ENCODE results near the gene PTOV1.

Gene PTOV1

DNA sequence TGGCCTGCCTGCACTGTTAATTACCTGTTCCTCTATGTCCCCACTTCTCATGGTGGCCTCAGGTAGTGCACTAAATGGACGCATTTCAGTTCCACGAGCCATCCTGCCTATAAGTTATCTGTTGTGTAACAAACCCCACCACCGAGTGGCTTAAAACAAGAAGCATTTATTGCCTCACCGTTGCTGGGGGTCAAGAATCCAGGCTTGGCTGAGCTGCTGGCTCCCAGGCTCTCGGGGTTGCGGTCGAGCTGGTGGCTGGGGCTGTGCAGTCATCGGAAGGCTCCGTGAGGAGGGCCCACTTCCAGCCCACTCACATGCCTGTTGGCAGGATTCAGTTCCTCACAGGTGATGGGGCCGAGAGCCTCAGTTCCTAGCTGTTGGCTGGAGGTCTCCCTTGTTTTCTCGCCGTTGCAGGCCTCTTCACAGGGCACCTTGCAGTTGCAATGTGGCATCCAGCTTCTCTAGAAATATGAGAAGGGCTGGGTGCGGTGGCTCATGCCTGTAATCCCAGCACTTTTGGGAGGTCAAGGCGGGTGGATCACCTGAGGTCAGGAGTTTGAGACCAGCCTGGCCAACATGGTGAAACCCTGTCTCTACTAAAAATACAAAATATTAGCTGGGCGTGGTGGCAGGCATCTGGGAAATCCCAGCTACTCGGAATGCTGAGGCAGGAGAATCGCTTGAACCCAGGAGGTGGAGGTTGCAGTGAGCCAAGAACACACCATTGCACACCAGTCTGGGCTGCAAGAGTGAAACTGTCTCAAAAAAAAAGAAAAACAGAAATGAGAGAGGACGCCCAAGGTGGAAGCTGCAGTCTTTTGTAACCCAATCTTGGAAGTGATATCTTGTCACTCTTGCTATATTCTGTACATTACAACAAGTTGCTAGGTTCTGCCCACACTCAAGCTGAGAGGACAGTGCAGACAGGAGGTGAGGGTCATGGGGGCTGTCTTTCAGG is 6.5 kb upstream of the PTOV1 start:
- WGBS (ENCODE audit: insufficient coverage) = 94% methylated on average over 17 of the region's 18 CpGs
- H3K4me1 ChIP-seq (ENCODE audit: control extremely low read depth in 1 of 4, control insufficient read depth in 4 of 4, insufficient read depth in 4 of 4, low read length in 3 of 4) = peaks cover 3 to 14% (median 11%) of the 10 kb centered on the region in 4 experiments
- peaks cover 0 to 6% (median 0%) of the 10 kb centered on the region in 5 experiments for H3K9me3 ChIP-seq (ENCODE audit: control extremely low read depth in 1 of 5, control insufficient read depth in 4 of 5, insufficient read depth in 2 of 5, low read depth in 1 of 5, low read length in 4 of 5)
- POLR2A ChIA-PET = no interaction called here
- peaks cover 5 to 13% (median 11%) of the 10 kb centered on the region in 4 experiments for H3K36me3 ChIP-seq (ENCODE audit: control insufficient read depth in 4 of 4, insufficient read depth in 4 of 4, low read length in 3 of 4)
- CTCF ChIA-PET = interaction anchor here (1.2 to 1.4 kb wide), 3 partner anchors 25 to 34 kb away, joined by 3 to 4 read pairs (median 3); partner anchors contain the start of gene FUZ
- no peak overlapping the region for H3K4me3 ChIP-seq (ENCODE audit: control insufficient read depth in 1 of 7, extremely low read depth in 1 of 7, insufficient read depth in 4 of 7, low read depth in 2 of 7, low read length in 6 of 7)
- H3K27me3 ChIP-seq (replicated peaks in 2 of 5; ENCODE audit: control insufficient read depth in 4 of 5, insufficient read depth in 5 of 5, low read length in 4 of 5) = no peaks in the 10 kb centered on the region
- DNase-seq = no peak
- no peak overlapping the region for H3K27ac ChIP-seq (ENCODE audit: insufficient read depth in 1 of 2, low read depth in 1 of 2, low read length in 2 of 2, poor library complexity in 1 of 2, severe bottlenecking in 2 of 2)

DNA sequence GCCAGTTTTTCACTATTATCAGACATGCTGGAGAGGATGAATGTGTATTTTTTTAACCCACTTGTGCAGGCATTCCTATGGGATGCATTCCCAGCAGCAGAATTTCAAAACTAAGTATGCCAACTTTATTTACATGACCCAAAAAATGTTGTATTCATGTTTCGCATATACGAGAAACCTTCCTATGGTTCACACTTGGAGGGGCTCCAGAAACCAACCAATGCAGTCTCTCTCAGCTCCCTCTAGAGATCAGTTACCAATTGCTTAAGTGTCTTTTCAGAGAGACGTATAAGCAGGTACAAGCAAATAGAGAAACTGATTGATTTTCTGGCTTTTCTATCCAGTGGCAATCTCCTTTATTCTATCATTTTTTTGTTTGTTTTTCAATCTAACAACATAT is 5.5 kb upstream of the PTOV1 start:
- H3K4me1 ChIP-seq (ENCODE audit: control extremely low read depth in 1 of 4, control insufficient read depth in 4 of 4, insufficient read depth in 4 of 4, low read length in 3 of 4) = peaks cover 3 to 21% (median 16%) of the 10 kb centered on the region in 4 experiments
- H3K27me3 ChIP-seq (replicated peaks in 2 of 5; ENCODE audit: control insufficient read depth in 4 of 5, insufficient read depth in 5 of 5, low read length in 4 of 5) = no peaks in the 10 kb centered on the region
- H3K4me3 ChIP-seq (ENCODE audit: control insufficient read depth in 1 of 7, extremely low read depth in 1 of 7, insufficient read depth in 4 of 7, low read depth in 2 of 7, low read length in 6 of 7) = no peak overlapping the region
- CTCF ChIA-PET = interaction anchor here (1.4 kb wide), 1 partner anchor 35 kb away, joined by 3 read pairs; no protein-coding TSS in a partner anchor
- H3K36me3 ChIP-seq (ENCODE audit: control insufficient read depth in 4 of 4, insufficient read depth in 4 of 4, low read length in 3 of 4) = peaks cover 0 to 7% (median 7%) of the 10 kb centered on the region in 4 experiments
- H3K27ac ChIP-seq (ENCODE audit: insufficient read depth in 1 of 2, low read depth in 1 of 2, low read length in 2 of 2, poor library complexity in 1 of 2, severe bottlenecking in 2 of 2) = no peak overlapping the region
- 86% methylated on average over 3 of the region's 3 CpGs for WGBS (ENCODE audit: insufficient coverage)
- DNase-seq = no peak
- H3K9me3 ChIP-seq (ENCODE audit: control extremely low read depth in 1 of 5, control insufficient read depth in 4 of 5, insufficient read depth in 2 of 5, low read depth in 1 of 5, low read length in 4 of 5) = peaks cover 0 to 6% (median 0%) of the 10 kb centered on the region in 5 experiments
- POLR2A ChIA-PET = no interaction called here

DNA sequence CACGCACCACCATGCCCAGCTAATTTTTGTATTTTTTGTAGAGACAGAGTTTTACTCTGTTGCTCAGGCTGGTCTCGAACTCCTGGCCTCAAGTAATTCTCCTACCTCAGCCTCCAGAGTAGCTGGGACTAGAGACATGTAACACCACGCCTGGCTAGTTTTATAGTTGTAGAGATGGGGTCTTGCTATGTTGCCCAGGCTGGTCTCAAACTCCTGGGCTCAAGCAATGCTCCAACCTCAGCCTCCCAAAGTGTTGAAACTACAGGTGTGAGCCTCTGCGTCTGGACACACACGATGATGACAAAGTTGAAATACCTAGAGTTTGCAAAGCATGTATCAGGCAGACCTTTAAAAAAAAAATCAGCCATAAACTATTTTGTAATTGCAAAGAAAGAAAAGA is 4.6 kb upstream of the PTOV1 start:
- CTCF ChIA-PET = interaction anchor here (1.1 kb wide), 1 partner anchor 19 kb away, joined by 3 read pairs; no protein-coding TSS in a partner anchor
- 84% methylated on average over 2 of the region's 5 CpGs for WGBS (ENCODE audit: insufficient coverage)
- no peaks in the 10 kb centered on the region for H3K27me3 ChIP-seq (replicated peaks in 2 of 5; ENCODE audit: control insufficient read depth in 4 of 5, insufficient read depth in 5 of 5, low read length in 4 of 5)
- no peak overlapping the region for H3K4me3 ChIP-seq (ENCODE audit: control insufficient read depth in 1 of 7, extremely low read depth in 1 of 7, insufficient read depth in 4 of 7, low read depth in 2 of 7, low read length in 6 of 7)
- POLR2A ChIA-PET = no interaction called here
- no peaks in the 10 kb centered on the region for H3K36me3 ChIP-seq (ENCODE audit: control insufficient read depth in 4 of 4, insufficient read depth in 4 of 4, low read length in 3 of 4)
- DNase-seq = no peak
- H3K27ac ChIP-seq (ENCODE audit: insufficient read depth in 1 of 2, low read depth in 1 of 2, low read length in 2 of 2, poor library complexity in 1 of 2, severe bottlenecking in 2 of 2) = no peak overlapping the region
- peaks cover 0 to 6% (median 0%) of the 10 kb centered on the region in 5 experiments for H3K9me3 ChIP-seq (ENCODE audit: control extremely low read depth in 1 of 5, control insufficient read depth in 4 of 5, insufficient read depth in 2 of 5, low read depth in 1 of 5, low read length in 4 of 5)
- H3K4me1 ChIP-seq (ENCODE audit: control extremely low read depth in 1 of 4, control insufficient read depth in 4 of 4, insufficient read depth in 4 of 4, low read length in 3 of 4) = peaks cover 3 to 23% (median 18%) of the 10 kb centered on the region in 4 experiments

DNA sequence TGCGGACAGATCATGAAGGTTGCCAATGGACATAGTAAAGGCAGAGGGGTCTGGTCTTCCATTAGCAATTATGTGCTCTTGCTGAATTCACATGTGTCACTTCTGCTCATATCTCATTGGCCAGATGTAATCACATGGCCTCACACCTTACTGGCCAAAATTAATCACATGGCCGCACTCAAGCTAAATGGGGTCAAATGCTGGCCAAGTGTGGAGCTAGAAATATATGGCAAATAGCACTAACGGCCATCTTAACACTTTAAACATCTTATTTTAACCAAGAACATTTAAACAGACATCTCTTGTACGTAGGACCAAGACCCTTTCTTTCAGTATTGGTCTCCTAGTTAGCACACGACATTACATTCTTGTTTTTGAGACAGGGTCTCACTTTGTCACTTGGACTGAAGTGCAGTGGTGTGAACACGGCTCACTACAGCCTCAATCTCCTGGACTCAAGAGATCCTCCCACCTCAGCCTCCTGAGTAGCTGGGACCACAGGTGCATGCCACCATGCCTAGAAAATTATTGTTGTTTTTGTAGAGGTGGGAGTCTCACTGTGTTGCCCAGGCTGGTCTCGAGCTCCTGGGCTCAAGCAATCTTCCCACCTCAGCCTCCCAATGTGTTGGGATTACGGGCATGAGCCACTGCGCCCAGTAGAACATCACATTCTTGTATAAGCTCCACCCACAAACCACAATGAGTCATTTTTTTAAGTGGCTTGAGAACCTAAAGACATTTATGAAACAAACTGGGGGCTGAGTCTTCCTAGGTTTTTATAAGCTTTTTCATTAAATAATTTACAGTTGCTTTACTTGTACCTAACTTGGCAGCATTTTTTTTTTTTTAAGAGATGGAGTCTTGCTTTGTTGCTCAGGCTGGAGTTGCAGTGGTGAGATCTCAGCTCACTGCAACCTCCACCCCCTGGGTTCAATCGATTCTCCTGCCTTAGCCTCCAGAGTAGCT is 2.9 kb upstream of the PTOV1 start:
- Histone ChIP-seq H3K4me1 (ENCODE audit: control extremely low read depth in 1 of 4, control insufficient read depth in 4 of 4, insufficient read depth in 4 of 4, low read length in 3 of 4) (peaks cover 7 to 34% (median 29%) of the 10 kb centered on the region in 4 experiments), H3K27me3 (replicated peaks in 2 of 5; ENCODE audit: control insufficient read depth in 4 of 5, insufficient read depth in 5 of 5, low read length in 4 of 5) (no peaks in the 10 kb centered on the region), H3K9me3 (ENCODE audit: control extremely low read depth in 1 of 5, control insufficient read depth in 4 of 5, insufficient read depth in 2 of 5, low read depth in 1 of 5, low read length in 4 of 5) (peaks cover 0 to 6% (median 0%) of the 10 kb centered on the region in 5 experiments), H3K27ac (ENCODE audit: insufficient read depth in 1 of 2, low read depth in 1 of 2, low read length in 2 of 2, poor library complexity in 1 of 2, severe bottlenecking in 2 of 2) (no peak overlapping the region), H3K36me3 (ENCODE audit: control insufficient read depth in 4 of 4, insufficient read depth in 4 of 4, low read length in 3 of 4) (no peaks in the 10 kb centered on the region), H3K4me3 (ENCODE audit: control insufficient read depth in 1 of 7, extremely low read depth in 1 of 7, insufficient read depth in 4 of 7, low read depth in 2 of 7, low read length in 6 of 7) (no peak overlapping the region)
- WGBS (ENCODE audit: insufficient coverage) = 81% methylated on average over 8 of the region's 10 CpGs
- DNase-seq = peak; percentile 70 to 90 (median 85)
- ChIA-PET CTCF (interaction anchor here (0.6 to 1.6 kb wide), 6 partner anchors 12 to 84 kb away, joined by 3 to 5 read pairs (median 3); no protein-coding TSS in a partner anchor), POLR2A (no interaction called here)

DNA sequence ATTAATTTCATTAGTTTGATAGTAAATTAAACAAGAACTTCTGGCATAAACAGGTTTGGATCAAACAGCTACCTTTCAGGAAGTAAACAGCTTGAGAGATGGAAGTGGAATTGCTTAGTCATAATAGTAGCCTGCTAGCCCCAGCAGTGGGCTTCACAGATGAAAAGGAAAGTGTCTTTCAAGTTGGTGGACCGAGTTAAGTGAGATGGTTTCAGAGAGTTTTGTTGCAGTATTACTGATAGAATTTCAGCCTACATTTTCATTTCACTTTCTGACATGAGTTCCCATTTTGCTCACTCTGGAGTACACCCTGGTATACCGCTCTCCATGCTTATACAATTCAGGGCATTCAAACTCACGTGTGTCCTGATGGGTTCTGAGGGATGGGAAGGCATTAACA is 2.0 kb upstream of the PTOV1 start:
- WGBS (ENCODE audit: insufficient coverage) = 100% methylated on average over 1 of the region's 3 CpGs
- H3K27ac ChIP-seq (ENCODE audit: insufficient read depth in 1 of 2, low read depth in 1 of 2, low read length in 2 of 2, poor library complexity in 1 of 2, severe bottlenecking in 2 of 2) = no peak overlapping the region
- POLR2A ChIA-PET = no interaction called here
- H3K4me3 ChIP-seq (ENCODE audit: control insufficient read depth in 1 of 7, extremely low read depth in 1 of 7, insufficient read depth in 4 of 7, low read depth in 2 of 7, low read length in 6 of 7) = no peak overlapping the region
- peaks cover 0 to 6% (median 0%) of the 10 kb centered on the region in 5 experiments for H3K9me3 ChIP-seq (ENCODE audit: control extremely low read depth in 1 of 5, control insufficient read depth in 4 of 5, insufficient read depth in 2 of 5, low read depth in 1 of 5, low read length in 4 of 5)
- CTCF ChIA-PET = interaction anchor here (1.1 to 2.7 kb wide), 4 partner anchors 15 to 41 kb away, joined by 3 to 11 read pairs (median 5); no protein-coding TSS in a partner anchor
- DNase-seq = no peak
- no peaks in the 10 kb centered on the region for H3K27me3 ChIP-seq (replicated peaks in 2 of 5; ENCODE audit: control insufficient read depth in 4 of 5, insufficient read depth in 5 of 5, low read length in 4 of 5)
- peaks cover 7 to 38% (median 29%) of the 10 kb centered on the region in 4 experiments for H3K4me1 ChIP-seq (ENCODE audit: control extremely low read depth in 1 of 4, control insufficient read depth in 4 of 4, insufficient read depth in 4 of 4, low read length in 3 of 4)
- H3K36me3 ChIP-seq (ENCODE audit: control insufficient read depth in 4 of 4, insufficient read depth in 4 of 4, low read length in 3 of 4) = no peaks in the 10 kb centered on the region

DNA sequence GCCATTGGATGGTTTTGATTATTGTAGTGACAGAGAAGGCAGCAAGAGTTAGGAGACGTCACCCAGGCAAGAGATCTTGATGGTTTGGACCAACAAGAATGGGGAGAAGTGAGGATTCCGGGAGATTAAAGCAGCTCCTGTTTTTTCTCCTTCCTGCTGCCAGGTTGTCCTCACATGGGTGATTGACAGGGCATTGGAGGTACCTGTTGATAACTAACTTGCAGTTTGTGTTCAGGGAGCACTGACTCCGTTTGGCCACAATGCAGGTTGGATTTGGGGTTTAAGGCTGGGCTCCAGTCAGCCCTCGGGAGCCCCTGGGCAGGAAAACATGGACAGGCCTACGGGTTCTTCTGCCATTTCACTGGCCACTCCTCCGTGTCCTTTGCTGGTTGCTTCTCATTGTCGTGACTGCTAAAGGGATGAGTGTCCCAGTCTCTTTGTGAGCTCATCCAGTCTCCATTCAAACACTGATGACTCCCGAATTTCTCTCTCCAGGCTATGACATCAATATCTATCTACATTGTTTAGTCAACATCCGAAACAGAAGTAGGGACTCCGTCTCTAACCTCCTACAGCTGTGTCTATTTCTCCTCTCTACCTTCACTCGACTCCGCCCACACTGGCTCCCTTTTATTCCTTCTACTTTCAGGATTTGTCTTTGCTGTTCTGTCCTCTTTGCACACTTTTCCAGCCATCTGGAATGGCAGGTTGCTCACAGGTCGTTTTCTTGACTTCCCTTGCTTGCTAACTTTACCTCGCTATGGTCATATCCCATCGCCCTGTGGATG is 1.3 kb upstream of the PTOV1 start:
- WGBS (ENCODE audit: insufficient coverage) = 93% methylated on average over 15 of the region's 15 CpGs

More for the DNA sequence above, 1.3 kb upstream of the PTOV1 start:
- peak overlapping the region in 5 of 7 experiments; percentile 77 to 89 (median 84) for H3K4me3 ChIP-seq (ENCODE audit: control insufficient read depth in 1 of 7, extremely low read depth in 1 of 7, insufficient read depth in 4 of 7, low read depth in 2 of 7, low read length in 6 of 7)
- POLR2A ChIA-PET = interaction anchor here (0.6 to 2.1 kb wide), 3 partner anchors 18 to 83 kb away, joined by 3 to 9 read pairs (median 3); partner anchors contain the start of genes FUZ and PNKP
- CTCF ChIA-PET = interaction anchor here (1.1 to 2.7 kb wide), 5 partner anchors 15 to 80 kb away, joined by 3 to 11 read pairs (median 4); no protein-coding TSS in a partner anchor
- no peaks in the 10 kb centered on the region for H3K27me3 ChIP-seq (replicated peaks in 2 of 5; ENCODE audit: control insufficient read depth in 4 of 5, insufficient read depth in 5 of 5, low read length in 4 of 5)
- peaks cover 7 to 38% (median 29%) of the 10 kb centered on the region in 4 experiments for H3K4me1 ChIP-seq (ENCODE audit: control extremely low read depth in 1 of 4, control insufficient read depth in 4 of 4, insufficient read depth in 4 of 4, low read length in 3 of 4)
- H3K36me3 ChIP-seq (ENCODE audit: control insufficient read depth in 4 of 4, insufficient read depth in 4 of 4, low read length in 3 of 4) = peaks cover 0 to 5% (median 2%) of the 10 kb centered on the region in 4 experiments
- no peak for DNase-seq
- peak overlapping the region in 1 of 2 experiments; percentile 93 for H3K27ac ChIP-seq (ENCODE audit: insufficient read depth in 1 of 2, low read depth in 1 of 2, low read length in 2 of 2, poor library complexity in 1 of 2, severe bottlenecking in 2 of 2)
- H3K9me3 ChIP-seq (ENCODE audit: control extremely low read depth in 1 of 5, control insufficient read depth in 4 of 5, insufficient read depth in 2 of 5, low read depth in 1 of 5, low read length in 4 of 5) = peaks cover 0 to 6% (median 0%) of the 10 kb centered on the region in 5 experiments

Measured in common myeloid progenitor, CD34-positive (primary cell).